Tibial artery (tissue), 4 donors: ENCODE results near the gene FNBP1.

Source experiments
- DNase-seq, 2 donors: peaks; one replicate each; pipeline ENCODE4 v3.0.0-alpha.2; 2019
- H3K27ac ChIP-seq, 2 donors: fragments of 200-600 bp; sonication (generic) in 1 of 2; 1 replicate in 1 of 2; 2 replicates in 1 of 2; pipeline ENCODE4 v1.5.1; 2018 to 2019; ENCODE audit warnings: mild to moderate bottlenecking in 1 of 2
- H3K27me3 ChIP-seq, 2 donors: fragments of 200-600 bp; sonication (generic) in 1 of 2; one replicate each; pipeline versions ENCODE4 v1.5.1 to v1.6.0; 2016 to 2019
- H3K36me3 ChIP-seq, 3 donors: fragments of 200-600 bp; sonication (generic) in 2 of 3; one replicate each; pipeline ENCODE4 v1.5.1; 2016 to 2019; ENCODE audit warnings: mild to moderate bottlenecking in 2 of 3
- H3K4me1 ChIP-seq, 4 donors: fragments of 200-600 bp; sonication (generic) in 2 of 4; 1 replicate in 3 of 4; 2 replicates in 1 of 4; pipeline ENCODE4 v1.5.1; 2016 to 2019
- H3K4me3 ChIP-seq, 2 donors: fragments of 200-600 bp; sonication (generic) in 1 of 2; 1 replicate in 1 of 2; 2 replicates in 1 of 2; pipeline ENCODE4 v1.5.1; 2018 to 2019; ENCODE audit warnings: mild to moderate bottlenecking in 2 of 2
- H3K9me3 ChIP-seq, 3 donors: fragments of 200-600 bp; sonication (generic) in 1 of 3; one replicate each; pipeline ENCODE4 v1.5.1; 2016 to 2019
- CTCF ChIP-seq, 2 experiments: fragments of 200-600 bp in 1 of 2; fragments of 450-650 bp in 1 of 2; IDR thresholded peaks; one replicate each; pipeline ENCODE4 v1.5.1; 2017 to 2019; ENCODE audit warnings: antibody characterized with exemption in 2 of 2, mild to moderate bottlenecking in 1 of 2, moderate library complexity in 1 of 2
- intact Hi-C: fragments of 100-400 bp; cut with DNase I; formaldehyde crosslinking; loops from one replicate; pipeline ENCODE4 v1.15.0; 2023; ENCODE audit warnings: low total_unique reads

FNBP1 gene

GRCh38 chr9:129921905-129922304, 121.1 kb downstream of the FNBP1 start:
- TF ChIP-seq CTCF (IDR thresholded peaks at IDR 0.05): no peak
- no peaks in the 10 kb centered on the region for H3K27me3 ChIP-seq
- peaks cover 47 to 64% (median 62%) of the 10 kb centered on the region in 3 donors for H3K36me3 ChIP-seq
- no peaks in the 10 kb centered on the region for H3K4me1 ChIP-seq
- H3K4me3 ChIP-seq: no peak overlapping the region
- intact Hi-C loops: no loop called here
- H3K9me3 ChIP-seq: no peaks in the 10 kb centered on the region
- no peak for DNase-seq
- no peak overlapping the region for H3K27ac ChIP-seq

- Histone ChIP-seq H3K9me3 (no peaks in the 10 kb centered on the region), H3K27me3 (no peaks in the 10 kb centered on the region), H3K4me1 (no peaks in the 10 kb centered on the region), H3K36me3 (peaks cover 31 to 46% (median 42%) of the 10 kb centered on the region in 3 donors), H3K27ac (no peak overlapping the region), H3K4me3 (no peak overlapping the region)
- TF ChIP-seq CTCF (IDR thresholded peaks at IDR 0.05): no peak
- intact Hi-C loops: no loop called here
- no peak for DNase-seq
Observed at GRCh38 chr9:129919841-129920240, 123.1 kb downstream of the FNBP1 start.

GRCh38 chr9:129919277-129919676, 123.7 kb downstream of the FNBP1 start:
- TF ChIP-seq CTCF (IDR thresholded peaks at IDR 0.05): no peak

GRCh38 chr9:129918296-129918950, 124.6 kb downstream of the FNBP1 start:
- no peaks in the 10 kb centered on the region for H3K4me1 ChIP-seq
- DNase-seq: no peak
- no peak for TF ChIP-seq CTCF (IDR thresholded peaks at IDR 0.05)
- intact Hi-C loops: no loop called here
- H3K9me3 ChIP-seq: no peaks in the 10 kb centered on the region
- H3K36me3 ChIP-seq: peaks cover 21 to 32% (median 28%) of the 10 kb centered on the region in 3 donors
- H3K27me3 ChIP-seq: no peaks in the 10 kb centered on the region
- H3K4me3 ChIP-seq: no peak overlapping the region
- H3K27ac ChIP-seq: no peak overlapping the region

More at GRCh38 chr9:129919277-129919676, 123.7 kb downstream of the FNBP1 start:
- H3K4me1 ChIP-seq: no peaks in the 10 kb centered on the region
- H3K27me3 ChIP-seq: no peaks in the 10 kb centered on the region
- H3K4me3 ChIP-seq: no peak overlapping the region
- no peak overlapping the region for H3K27ac ChIP-seq
- peaks cover 25 to 40% (median 36%) of the 10 kb centered on the region in 3 donors for H3K36me3 ChIP-seq
- intact Hi-C loops: no loop called here
- no peak for DNase-seq
- H3K9me3 ChIP-seq: no peaks in the 10 kb centered on the region

GRCh38 chr9:129916707-129917106, 126.3 kb downstream of the FNBP1 start:
- intact Hi-C loops: no loop called here
- no peak for TF ChIP-seq CTCF (IDR thresholded peaks at IDR 0.05)

More at GRCh38 chr9:129916707-129917106, 126.3 kb downstream of the FNBP1 start:
- Histone ChIP-seq H3K27ac (no peak overlapping the region), H3K9me3 (no peaks in the 10 kb centered on the region), H3K27me3 (no peaks in the 10 kb centered on the region), H3K4me1 (no peaks in the 10 kb centered on the region), H3K4me3 (no peak overlapping the region), H3K36me3 (peaks cover 5 to 16% (median 12%) of the 10 kb centered on the region in 3 donors)
- DNase-seq: no peak
